GM12873 (cell line): ENCODE measurements around the gene PSENEN.

Experiments
- CTCF ChIP-seq: IDR thresholded peaks from 2 replicates; pipeline ENCODE4 v1.5.1; 2012; ENCODE audit warnings: low read depth, mild to moderate bottlenecking, moderate library complexity, low read length, control low read depth; ENCODE audit not compliant: insufficient read depth; ENCODE audit errors: missing control alignments

The PSENEN gene

GRCh38 chr19:35715981-35716800 is 29.3 kb upstream of the PSENEN start:
- TF ChIP-seq CTCF, result no peak

- peak; percentile 77 for TF ChIP-seq CTCF
These were observed 28.4 kb upstream of the PSENEN start for GRCh38 chr19:35716801-35717664.

GRCh38 chr19:35717665-35718344 is 27.6 kb upstream of the PSENEN start, which contains the start of gene KMT2B:
Gene KMT2B (plus strand): TSS chr19:35718003. CDS start chr19:35718019, 16 bp downstream.
- TF ChIP-seq CTCF, result no peak

GRCh38 chr19:35718345-35719041 is 27.0 kb upstream of the PSENEN start:
- no peak for TF ChIP-seq CTCF

GRCh38 chr19:35719402-35720162 is 25.9 kb upstream of the PSENEN start:
- TF ChIP-seq CTCF, result no peak

- TF ChIP-seq CTCF, result no peak
These were observed 25.3 kb upstream of the PSENEN start for GRCh38 chr19:35720163-35720524.
